GM23338 (cell line): Measurements from ENCODE around the gene AKNA. TPM values are rescaled to one million over a fixed set of nuclear protein-coding genes. Genes with fewer than 3 reads are reported as not detected.
"Not testable (repeated sequence)": the region's sequence is repeated elsewhere in the genome, so short reads cannot be mapped to it uniquely, and the experiment has no call there.

ENCODE experiments used
- ATAC-seq: fragments of 200-7000 bp; cut with Tn5 transposase; 3 replicates; pipeline ENCODE4 v1.9.1; 2020
- DNase-seq: peaks from one replicate; pipeline ENCODE4 v3.0.0-alpha.2; 2015; ENCODE audit warnings: low spot score
- H2AFZ ChIP-seq: fragments of 200-600 bp; sonication (generic); 2 replicates; pipeline ENCODE4 v1.8.0; 2016; ENCODE audit warnings: antibody characterized with exemption, mild to moderate bottlenecking, moderate library complexity
- H3F3A ChIP-seq: fragments of 200-600 bp; sonication (generic); replicated peaks from 2 replicates; pipeline ENCODE4 v1.8.0; 2017; ENCODE audit warnings: antibody characterized with exemption, mixed run types, low read depth
- H3K27ac ChIP-seq: fragments of 200-600 bp; sonication (generic); 2 replicates; pipeline ENCODE4 v1.6.1; 2016; ENCODE audit warnings: low read depth
- H3K27me3 ChIP-seq: fragments of 200-600 bp; sonication (generic); 2 replicates; pipeline ENCODE4 v1.8.0; 2016; ENCODE audit warnings: mild to moderate bottlenecking, mixed run types, moderate library complexity; ENCODE audit not compliant: insufficient read depth
- H3K36me3 ChIP-seq: fragments of 200-600 bp; sonication (generic); 2 replicates; pipeline ENCODE4 v1.8.0; 2016; ENCODE audit warnings: mild to moderate bottlenecking; ENCODE audit not compliant: insufficient read depth
- H3K4me1 ChIP-seq: fragments of 200-600 bp; sonication (generic); 2 replicates; pipeline ENCODE4 v1.8.0; 2016; ENCODE audit warnings: mild to moderate bottlenecking, moderate library complexity; ENCODE audit not compliant: insufficient read depth
- H3K4me2 ChIP-seq: fragments of 200-600 bp; sonication (generic); 2 replicates; pipeline ENCODE4 v1.7.1; 2017; ENCODE audit warnings: mixed run types
- H3K4me3 ChIP-seq: fragments of 200-600 bp; sonication (generic); 2 replicates; pipeline ENCODE4 v1.6.1; 2016; ENCODE audit warnings: mixed run types
- H3K79me2 ChIP-seq: fragments of 200-600 bp; sonication (generic); replicated peaks from 2 replicates; pipeline ENCODE4 v1.8.0; 2017; ENCODE audit warnings: mild to moderate bottlenecking; ENCODE audit not compliant: insufficient read depth
- H3K9me2 ChIP-seq: fragments of 200-600 bp; sonication (generic); 2 replicates; pipeline ENCODE4 v1.8.0; 2017; ENCODE audit not compliant: insufficient read depth
- H4K20me1 ChIP-seq: fragments of 200-600 bp; sonication (generic); replicated peaks from 2 replicates; pipeline ENCODE4 v1.8.0; 2017; ENCODE audit warnings: mild to moderate bottlenecking; ENCODE audit not compliant: insufficient read depth
- H3K27ac Mint-ChIP-seq: 2 replicates; pipeline ENCODE4 v1.8.0; 2020; ENCODE audit warnings: inconsistent platforms, mild to moderate bottlenecking, moderate library complexity, mixed read lengths
- H3K27me3 Mint-ChIP-seq: 3 replicates; pipeline ENCODE4 v1.8.0; 2022; ENCODE audit warnings: low read depth, mild to moderate bottlenecking, moderate library complexity, mixed read lengths, inconsistent platforms; ENCODE audit not compliant: insufficient read depth, poor library complexity
- H3K36me3 Mint-ChIP-seq: 3 replicates; pipeline ENCODE4 v1.8.0; 2021; ENCODE audit warnings: low read depth, mild to moderate bottlenecking, inconsistent platforms, moderate library complexity, mixed read lengths
- H3K4me1 Mint-ChIP-seq: 3 replicates; pipeline ENCODE4 v1.8.0; 2020; ENCODE audit warnings: mild to moderate bottlenecking, inconsistent platforms, mixed read lengths
- H3K4me3 Mint-ChIP-seq: 3 replicates; pipeline ENCODE4 v1.8.0; 2021; ENCODE audit warnings: moderate library complexity, mild to moderate bottlenecking, inconsistent platforms, mixed read lengths
- H3K9me3 Mint-ChIP-seq: 3 replicates; pipeline ENCODE4 v1.8.0; 2020; ENCODE audit warnings: moderate library complexity, mild to moderate bottlenecking, inconsistent platforms, mixed read lengths
- CTCF ChIP-seq, 2 experiments: fragments of 200-600 bp in 1 of 2; sonication (generic) in 1 of 2; conservative IDR thresholded peaks; 2 replicates each; pipeline versions ENCODE4 v1.5.1 to v1.6.1; 2016 to 2017; ENCODE audit warnings: antibody characterized with exemption in 2 of 2, low read depth in 2 of 2, mild to moderate bottlenecking in 2 of 2, moderate library complexity in 1 of 2
- ETS1 ChIP-seq: IDR thresholded peaks from 2 replicates; pipeline ENCODE4 v1.6.1; 2016; ENCODE audit warnings: antibody characterized with exemption
- EZH2 ChIP-seq: fragments of 200-600 bp; sonication (generic); IDR thresholded peaks from one replicate; pipeline ENCODE4 v1.8.0; 2017; ENCODE audit warnings: antibody characterized with exemption, mild to moderate bottlenecking, low read depth; ENCODE audit not compliant: unreplicated experiment
- JUNB ChIP-seq: IDR thresholded peaks from one replicate; pipeline ENCODE4 v1.6.1; 2016; ENCODE audit warnings: antibody characterized with exemption; ENCODE audit not compliant: unreplicated experiment
- REST ChIP-seq: IDR thresholded peaks from one replicate; pipeline ENCODE4 v1.6.1; 2018; ENCODE audit warnings: antibody characterized with exemption; ENCODE audit not compliant: unreplicated experiment
- STAT1 ChIP-seq: IDR thresholded peaks from one replicate; pipeline ENCODE4 v1.6.1; 2016; ENCODE audit warnings: antibody characterized with exemption; ENCODE audit not compliant: unreplicated experiment
- ZNF114 ChIP-seq: fragments of 250-450 bp; sonication (Bioruptor Pico); IDR thresholded peaks from 2 replicates; pipeline ENCODE4 v1.5.0; 2020; ENCODE audit warnings: mild to moderate bottlenecking, moderate library complexity
- ZNF331 ChIP-seq: fragments of 250-450 bp; sonication (Bioruptor Pico); IDR thresholded peaks from 2 replicates; pipeline ENCODE4 v1.5.0; 2020; ENCODE audit warnings: low read depth, mild to moderate bottlenecking, moderate library complexity
- polyA plus RNA-seq: library from polyadenylated mRNA; unstranded; fragments of >200 nt; fragmentation: Nextera tagmentation; extraction: Ambion mirVana; gene quantifications from 2 replicates; pipeline ENCODE4 v1.2.1, GENCODE V29; 2016
- total RNA-seq: library from RNA; depleted of rRNA; stranded (reverse); fragments of >200 nt; shearing (Covaris generic); gene quantifications from 2 replicates; pipeline ENCODE4 v1.2.3, GENCODE V29; 2014
- TF ChIP-seq, protein P1 (sequence below): fragments of 250-450 bp; sonication (Bioruptor Pico); IDR thresholded peaks from 2 replicates; pipeline ENCODE4 v1.5.0; 2020; ENCODE audit warnings: mild to moderate bottlenecking, moderate library complexity

The AKNA gene
- total and polyA plus RNA-seq, 2 experiments from 2014 or later: 9.0 to 28.1 TPM

- peaks cover 10% of the 10 kb centered on the region for H3K27me3 Mint-ChIP-seq
- H3K4me3 ChIP-seq: no peak overlapping the region
- H3K27me3 ChIP-seq: no peaks in the 10 kb centered on the region
- H3K4me2 ChIP-seq: no peak overlapping the region
- no peaks in the 10 kb centered on the region for H3K79me2 ChIP-seq
- no peaks in the 10 kb centered on the region for H3K9me3 Mint-ChIP-seq
- H3F3A ChIP-seq: no peaks in the 10 kb centered on the region
- no peak overlapping the region for H3K27ac Mint-ChIP-seq
- H3K4me1 Mint-ChIP-seq: peaks cover 6% of the 10 kb centered on the region; the same call in 2 of the 3 replicates
- no peak overlapping the region for H3K4me3 Mint-ChIP-seq
- H3K4me1 ChIP-seq: no peaks in the 10 kb centered on the region
- DNase-seq: no peak
- no peak overlapping the region for H3K27ac ChIP-seq
- TF ChIP-seq ZNF114 (CRISPR knock-in tag) (no peak), EZH2 (no peak), JUNB (no peak), CTCF (conservative IDR thresholded peaks at IDR 0.05; ENCODE audit: low read depth in 2 of 2) (no peak), ZNF331 (no peak), STAT1 (no peak), REST (no peak), ETS1 (no peak)
- TF ChIP-seq, protein P1, sequence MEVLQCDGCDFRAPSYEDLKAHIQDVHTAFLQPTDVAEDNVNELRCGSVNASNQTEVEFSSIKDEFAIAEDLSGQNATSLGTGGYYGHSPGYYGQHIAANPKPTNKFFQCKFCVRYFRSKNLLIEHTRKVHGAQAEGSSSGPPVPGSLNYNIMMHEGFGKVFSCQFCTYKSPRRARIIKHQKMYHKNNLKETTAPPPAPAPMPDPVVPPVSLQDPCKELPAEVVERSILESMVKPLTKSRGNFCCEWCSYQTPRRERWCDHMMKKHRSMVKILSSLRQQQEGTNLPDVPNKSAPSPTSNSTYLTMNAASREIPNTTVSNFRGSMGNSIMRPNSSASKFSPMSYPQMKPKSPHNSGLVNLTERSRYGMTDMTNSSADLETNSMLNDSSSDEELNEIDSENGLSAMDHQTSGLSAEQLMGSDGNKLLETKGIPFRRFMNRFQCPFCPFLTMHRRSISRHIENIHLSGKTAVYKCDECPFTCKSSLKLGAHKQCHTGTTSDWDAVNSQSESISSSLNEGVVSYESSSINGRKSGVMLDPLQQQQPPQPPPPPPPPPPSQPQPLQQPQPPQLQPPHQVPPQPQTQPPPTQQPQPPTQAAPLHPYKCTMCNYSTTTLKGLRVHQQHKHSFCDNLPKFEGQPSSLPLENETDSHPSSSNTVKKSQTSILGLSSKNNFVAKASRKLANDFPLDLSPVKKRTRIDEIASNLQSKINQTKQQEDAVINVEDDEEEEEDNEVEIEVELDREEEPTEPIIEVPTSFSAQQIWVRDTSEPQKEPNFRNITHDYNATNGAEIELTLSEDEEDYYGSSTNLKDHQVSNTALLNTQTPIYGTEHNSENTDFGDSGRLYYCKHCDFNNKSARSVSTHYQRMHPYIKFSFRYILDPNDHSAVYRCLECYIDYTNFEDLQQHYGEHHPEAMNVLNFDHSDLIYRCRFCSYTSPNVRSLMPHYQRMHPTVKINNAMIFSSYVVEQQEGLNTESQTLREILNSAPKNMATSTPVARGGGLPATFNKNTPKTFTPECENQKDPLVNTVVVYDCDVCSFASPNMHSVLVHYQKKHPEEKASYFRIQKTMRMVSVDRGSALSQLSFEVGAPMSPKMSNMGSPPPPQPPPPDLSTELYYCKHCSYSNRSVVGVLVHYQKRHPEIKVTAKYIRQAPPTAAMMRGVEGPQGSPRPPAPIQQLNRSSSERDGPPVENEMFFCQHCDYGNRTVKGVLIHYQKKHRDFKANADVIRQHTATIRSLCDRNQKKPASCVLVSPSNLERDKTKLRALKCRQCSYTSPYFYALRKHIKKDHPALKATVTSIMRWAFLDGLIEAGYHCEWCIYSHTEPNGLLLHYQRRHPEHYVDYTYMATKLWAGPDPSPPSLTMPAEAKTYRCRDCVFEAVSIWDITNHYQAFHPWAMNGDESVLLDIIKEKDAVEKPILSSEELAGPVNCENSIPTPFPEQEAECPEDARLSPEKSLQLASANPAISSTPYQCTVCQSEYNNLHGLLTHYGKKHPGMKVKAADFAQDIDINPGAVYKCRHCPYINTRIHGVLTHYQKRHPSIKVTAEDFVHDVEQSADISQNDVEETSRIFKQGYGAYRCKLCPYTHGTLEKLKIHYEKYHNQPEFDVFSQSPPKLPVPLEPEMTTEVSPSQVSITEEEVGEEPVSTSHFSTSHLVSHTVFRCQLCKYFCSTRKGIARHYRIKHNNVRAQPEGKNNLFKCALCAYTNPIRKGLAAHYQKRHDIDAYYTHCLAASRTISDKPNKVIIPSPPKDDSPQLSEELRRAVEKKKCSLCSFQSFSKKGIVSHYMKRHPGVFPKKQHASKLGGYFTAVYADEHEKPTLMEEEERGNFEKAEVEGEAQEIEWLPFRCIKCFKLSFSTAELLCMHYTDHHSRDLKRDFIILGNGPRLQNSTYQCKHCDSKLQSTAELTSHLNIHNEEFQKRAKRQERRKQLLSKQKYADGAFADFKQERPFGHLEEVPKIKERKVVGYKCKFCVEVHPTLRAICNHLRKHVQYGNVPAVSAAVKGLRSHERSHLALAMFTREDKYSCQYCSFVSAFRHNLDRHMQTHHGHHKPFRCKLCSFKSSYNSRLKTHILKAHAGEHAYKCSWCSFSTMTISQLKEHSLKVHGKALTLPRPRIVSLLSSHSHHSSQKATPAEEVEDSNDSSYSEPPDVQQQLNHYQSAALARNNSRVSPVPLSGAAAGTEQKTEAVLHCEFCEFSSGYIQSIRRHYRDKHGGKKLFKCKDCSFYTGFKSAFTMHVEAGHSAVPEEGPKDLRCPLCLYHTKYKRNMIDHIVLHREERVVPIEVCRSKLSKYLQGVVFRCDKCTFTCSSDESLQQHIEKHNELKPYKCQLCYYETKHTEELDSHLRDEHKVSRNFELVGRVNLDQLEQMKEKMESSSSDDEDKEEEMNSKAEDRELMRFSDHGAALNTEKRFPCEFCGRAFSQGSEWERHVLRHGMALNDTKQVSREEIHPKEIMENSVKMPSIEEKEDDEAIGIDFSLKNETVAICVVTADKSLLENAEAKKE (CRISPR knock-in tag): no peak
- no peak overlapping the region for H2AFZ ChIP-seq
- H3K36me3 Mint-ChIP-seq: no peaks in the 10 kb centered on the region; the same call in 2 of the 3 replicates
- H3K36me3 ChIP-seq: no peaks in the 10 kb centered on the region
- ATAC-seq: no peak
- H4K20me1 ChIP-seq: no peaks in the 10 kb centered on the region
- no peaks in the 10 kb centered on the region for H3K9me2 ChIP-seq
These were observed 60.0 kb downstream of the AKNA start for GRCh38 chr9:114327749-114328148.

GRCh38 chr9:114325684-114326254 is 62.0 kb downstream of the AKNA start:
- not testable (repeated sequence) for ATAC-seq

More at GRCh38 chr9:114325684-114326254, 62.0 kb downstream of the AKNA start:
- H2AFZ ChIP-seq, H3K4me3 ChIP-seq, H3K27me3 Mint-ChIP-seq, H3K27ac ChIP-seq, H3K9me3 Mint-ChIP-seq, H3F3A ChIP-seq, DNase-seq, H3K27me3 ChIP-seq, H3K4me1 ChIP-seq, H3K4me2 ChIP-seq, H3K9me2 ChIP-seq, H3K79me2 ChIP-seq, H3K27ac Mint-ChIP-seq, H3K36me3 ChIP-seq, H3K4me1 Mint-ChIP-seq, H4K20me1 ChIP-seq, H3K36me3 Mint-ChIP-seq, H3K4me3 Mint-ChIP-seq: not testable (repeated sequence)
